Endometrium (tissue), 2 donors: ENCODE results near the gene CDC25B.
"Not testable (repeated sequence)": the region's sequence is repeated elsewhere in the genome, so short reads cannot be mapped to it uniquely, and the experiment has no call there.

Experiments
- FAIRE-seq: peaks from 2 replicates; lab custom pipeline; 2012; peaks lifted over from hg19 to GRCh38; lab: Jason Lieb, UNC
- donor health status: control.
- donor health status: control.

CDC25B gene

DNA sequence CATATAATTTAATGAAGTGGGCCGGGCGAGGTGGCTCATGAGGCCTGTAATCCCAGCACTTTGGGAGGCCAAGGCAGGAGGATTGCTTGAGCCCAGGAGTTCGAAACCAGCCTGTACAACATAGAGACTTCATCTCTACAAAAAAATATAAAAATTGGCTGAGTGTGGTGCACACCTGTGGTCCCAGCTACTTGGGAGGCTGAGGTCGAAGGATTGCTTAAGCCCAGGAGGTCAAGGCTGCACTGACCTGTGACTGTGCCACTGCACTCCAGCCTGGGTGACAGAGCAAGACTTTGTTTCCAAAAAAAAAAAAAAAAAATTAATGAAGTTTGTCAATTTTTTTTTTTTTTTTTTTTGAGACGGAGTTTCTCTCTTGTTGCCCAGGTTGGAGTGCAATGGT lies 33.8 kb downstream of the CDC25B start:
- not testable (repeated sequence) for FAIRE-seq

DNA sequence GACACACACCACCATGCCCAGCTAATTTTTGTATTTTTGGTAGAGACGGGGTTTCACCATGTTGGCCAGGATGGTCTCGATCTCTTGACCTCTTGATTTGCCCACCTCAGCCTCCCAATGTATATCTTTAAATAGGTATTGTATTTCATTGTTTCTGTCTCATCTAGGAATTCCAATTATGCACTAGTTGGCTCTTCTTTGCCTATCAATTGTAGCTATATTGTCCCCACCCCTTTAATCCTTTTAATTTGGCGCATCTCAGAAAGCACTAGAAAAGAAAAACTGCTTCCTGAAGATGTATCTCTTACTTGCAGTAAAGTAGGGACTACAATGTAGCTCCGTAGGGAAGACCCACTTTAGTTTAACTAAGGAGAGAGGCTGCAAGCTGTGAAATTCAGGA lies 40.0 kb downstream of the CDC25B start:
- FAIRE-seq: no peak

GRCh38 chr20:3839328-3839727 lies 43.2 kb downstream of the CDC25B start:
- FAIRE-seq: no peak

- not testable (repeated sequence) for FAIRE-seq
Measured at GRCh38 chr20:3840201-3840600, 44.1 kb downstream of the CDC25B start.

DNA sequence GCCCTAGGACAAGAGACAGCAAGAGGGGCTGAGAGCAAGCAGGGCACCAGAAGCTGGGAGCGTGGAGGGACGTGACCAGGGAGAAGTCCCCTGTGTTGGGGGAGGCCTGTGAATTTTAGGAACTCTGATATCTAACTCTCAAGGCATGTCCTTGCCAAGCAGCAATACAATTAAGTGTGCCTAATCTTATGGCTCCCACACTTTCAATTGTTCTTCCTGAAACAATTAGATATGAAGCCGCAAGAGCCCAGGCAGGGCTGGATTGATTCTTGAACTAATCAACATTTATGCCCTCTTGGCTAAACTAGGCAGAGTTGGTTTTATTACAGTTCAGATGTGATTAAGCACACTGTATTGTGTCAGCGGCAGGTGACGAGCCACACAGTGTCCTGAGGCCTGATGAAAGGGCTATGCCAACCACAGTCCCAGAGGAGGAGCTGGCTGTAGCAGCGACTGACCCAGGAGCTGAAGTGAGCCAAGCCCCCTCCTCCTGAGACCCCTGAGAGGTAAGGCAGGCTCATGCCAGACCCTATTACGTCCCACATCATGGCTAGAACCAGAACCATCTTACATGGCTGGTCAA lies 46.3 kb downstream of the CDC25B start:
- FAIRE-seq: no peak

DNA sequence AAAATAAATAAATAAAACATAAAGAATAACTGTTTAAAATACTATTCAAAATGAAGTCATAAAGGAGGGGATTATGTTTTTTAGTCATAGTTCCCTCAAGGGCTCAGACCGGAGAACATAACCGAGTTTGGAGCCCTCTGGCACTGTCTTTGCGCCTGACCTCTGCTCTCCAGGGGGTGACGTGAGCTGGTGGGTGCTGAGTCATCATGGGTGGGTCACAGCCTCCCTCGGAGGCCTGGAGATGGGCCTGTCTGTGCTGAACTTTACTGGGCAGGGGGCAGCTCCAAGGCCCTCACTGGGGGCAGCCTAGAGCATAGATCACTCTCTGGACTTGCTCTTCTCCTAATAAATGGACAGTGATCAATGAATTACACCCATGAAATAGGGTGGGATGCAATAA lies 47.4 kb downstream of the CDC25B start:
- FAIRE-seq: no peak

- not testable (repeated sequence) for FAIRE-seq
Measured at GRCh38 chr20:3843990-3844619, 48.0 kb downstream of the CDC25B start.

- no peak for FAIRE-seq
Measured at GRCh38 chr20:3846378-3846739, 50.2 kb downstream of the CDC25B start.

- FAIRE-seq: no peak
Measured at GRCh38 chr20:3846740-3847428, 50.8 kb downstream of the CDC25B start, which contains the start of gene MAVS. MAVS (plus strand) TSS chr20:3846834; CDS start chr20:3854625, 7,791 bp downstream.

- no peak for FAIRE-seq
Measured at GRCh38 chr20:3847429-3847940, 51.4 kb downstream of the CDC25B start.

DNA sequence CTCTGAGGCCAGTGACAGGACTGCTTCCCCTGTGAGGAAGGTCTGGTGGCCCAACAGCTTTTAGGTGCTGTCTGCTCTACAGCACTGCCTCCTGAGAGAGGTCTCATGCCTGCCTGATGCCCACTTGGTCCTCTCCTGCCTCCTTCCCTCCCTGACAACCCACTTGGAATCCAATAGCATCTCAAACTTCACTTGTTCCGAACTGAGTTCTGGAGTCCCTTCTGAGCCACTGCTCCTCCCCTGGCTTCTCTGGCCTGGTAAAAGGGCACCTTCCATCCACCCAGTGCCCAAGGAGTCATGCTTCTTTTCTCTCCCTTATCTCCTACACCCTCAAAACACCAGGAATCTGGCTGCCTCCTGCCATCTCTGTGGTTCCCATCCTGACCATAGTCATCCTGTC lies 52.5 kb downstream of the CDC25B start:
- no peak for FAIRE-seq

- FAIRE-seq: no peak
Measured at GRCh38 chr20:3854462-3854871, 58.4 kb downstream of the CDC25B start.
